Muscle layer of duodenum (tissue), 2 donors: Measurements from ENCODE around the gene KRT86.

Experiments
- H3K27ac ChIP-seq: one replicate; pipeline ENCODE4 v1.7.0; 2013; ENCODE audit warnings: mild to moderate bottlenecking, low read length
- H3K27me3 ChIP-seq: one replicate; pipeline ENCODE4 v1.7.0; 2013; ENCODE audit warnings: low read depth, mild to moderate bottlenecking, control low read depth, low read length
- H3K36me3 ChIP-seq, 2 donors: one replicate each; pipeline ENCODE4 v1.7.0; 2013; ENCODE audit warnings: low read length in 2 of 2, control low read depth in 1 of 2, mild to moderate bottlenecking in 1 of 2; ENCODE audit not compliant: insufficient read depth in 2 of 2, control insufficient read depth in 1 of 2
- H3K4me1 ChIP-seq, 2 donors: one replicate each; pipeline ENCODE4 v1.7.0; 2013; ENCODE audit warnings: low read length in 2 of 2, mild to moderate bottlenecking in 2 of 2, control low read depth in 1 of 2, moderate library complexity in 1 of 2; ENCODE audit not compliant: insufficient read depth in 2 of 2, control insufficient read depth in 1 of 2
- H3K4me3 ChIP-seq, 2 donors: one replicate each; pipeline ENCODE4 v1.7.0; 2013; ENCODE audit warnings: low read length in 2 of 2, low read depth in 1 of 2, mild to moderate bottlenecking in 1 of 2
- H3K9me3 ChIP-seq, 2 donors: one replicate each; pipeline ENCODE4 v1.7.0; 2013; ENCODE audit warnings: low read length in 2 of 2, control low read depth in 1 of 2, mild to moderate bottlenecking in 1 of 2; ENCODE audit not compliant: control insufficient read depth in 1 of 2
- donor health status: healthy.

The KRT86 gene

DNA sequence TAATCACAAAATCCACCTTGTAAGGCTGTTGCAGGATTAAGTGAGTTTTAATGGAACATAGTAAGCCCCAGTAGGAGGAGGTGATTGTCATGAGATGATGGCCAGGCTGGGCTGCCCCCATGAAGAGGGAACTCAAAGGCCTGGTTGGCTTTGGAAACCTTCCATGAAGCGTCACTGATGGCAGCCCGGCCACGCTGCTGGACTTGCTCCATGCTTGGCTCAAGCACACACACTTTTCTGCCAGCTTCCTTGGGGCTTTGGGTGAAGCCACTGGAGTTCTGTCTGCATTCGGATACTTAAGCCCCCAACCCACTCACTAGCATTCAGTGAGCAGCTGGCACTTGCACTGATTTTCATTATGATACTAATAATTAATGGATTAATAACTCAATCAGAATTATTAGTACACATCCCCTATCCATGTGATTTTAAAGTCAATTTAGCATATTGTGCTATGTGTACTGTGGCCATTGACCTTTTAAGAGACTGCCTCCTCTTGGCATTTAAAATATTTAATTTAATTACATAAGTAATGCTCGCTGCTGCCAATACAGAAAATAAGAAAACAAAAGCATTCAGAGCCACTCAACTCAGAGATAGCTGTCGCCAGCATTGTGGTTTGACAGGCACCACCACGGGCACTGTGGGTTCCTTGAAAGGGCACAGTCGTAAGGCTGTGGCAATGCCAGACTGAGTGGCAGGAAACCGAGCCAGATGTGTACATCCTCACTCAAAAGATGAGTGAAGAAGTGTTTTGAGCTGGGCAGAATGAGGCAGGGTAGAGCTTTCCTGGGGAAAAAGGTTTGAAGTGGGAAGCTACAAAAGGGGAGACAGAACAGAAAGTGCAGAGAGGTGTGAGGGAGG, 77.0 kb downstream of the KRT86 start:
- H3K4me3 ChIP-seq: no peak overlapping the region
- no peaks in the 10 kb centered on the region for H3K9me3 ChIP-seq
- no peaks in the 10 kb centered on the region for H3K36me3 ChIP-seq
- H3K27me3 ChIP-seq: no peaks in the 10 kb centered on the region
- H3K4me1 ChIP-seq: no peaks in the 10 kb centered on the region
- H3K27ac ChIP-seq: no peak overlapping the region

DNA sequence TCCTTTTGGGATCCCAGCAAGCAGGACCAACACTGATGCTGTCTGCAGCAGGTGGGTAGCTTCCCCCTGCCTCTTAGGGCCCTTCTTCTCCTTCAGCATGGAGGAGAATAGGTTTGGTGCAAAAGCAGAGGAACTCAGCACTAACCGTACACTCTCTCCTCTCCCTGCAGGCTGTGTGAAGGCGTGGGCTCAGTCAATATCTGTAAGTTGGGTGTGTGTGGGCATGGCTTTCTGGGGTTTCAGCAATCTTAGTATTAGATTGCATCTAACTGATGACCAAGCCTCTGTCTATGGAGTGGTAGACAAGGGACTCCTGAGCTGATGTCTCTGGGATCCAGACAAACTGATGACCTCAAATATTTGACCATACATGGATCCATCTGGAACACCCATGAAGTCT, 78.5 kb downstream of the KRT86 start:
- no peak overlapping the region for H3K4me3 ChIP-seq
- no peaks in the 10 kb centered on the region for H3K36me3 ChIP-seq
- H3K9me3 ChIP-seq: no peaks in the 10 kb centered on the region
- no peaks in the 10 kb centered on the region for H3K27me3 ChIP-seq
- no peak overlapping the region for H3K27ac ChIP-seq
- H3K4me1 ChIP-seq: no peaks in the 10 kb centered on the region

DNA sequence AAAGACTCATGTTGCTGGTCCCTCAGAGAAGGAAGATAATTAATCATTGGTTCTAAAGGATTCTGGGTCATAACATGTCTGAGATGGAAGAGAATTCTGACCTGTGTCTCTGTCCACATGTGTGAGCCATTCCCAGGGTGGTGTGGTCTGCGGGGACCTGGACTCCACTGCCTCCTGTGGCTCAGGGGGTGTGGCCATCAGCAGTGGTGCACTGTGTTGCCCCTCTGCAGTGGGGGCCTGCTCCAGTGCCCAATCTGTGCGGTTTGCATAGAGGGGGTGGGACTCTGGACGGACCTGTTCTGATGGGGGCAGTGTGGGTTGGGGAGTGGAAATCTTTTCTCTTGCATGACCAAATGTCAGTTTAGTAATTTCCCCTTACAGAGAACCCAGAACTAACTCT, 79.3 kb downstream of the KRT86 start:
- H3K27ac ChIP-seq: no peak overlapping the region
- no peaks in the 10 kb centered on the region for H3K27me3 ChIP-seq
- no peaks in the 10 kb centered on the region for H3K4me1 ChIP-seq
- H3K4me3 ChIP-seq: no peak overlapping the region
- H3K36me3 ChIP-seq: no peaks in the 10 kb centered on the region
- H3K9me3 ChIP-seq: no peaks in the 10 kb centered on the region

DNA sequence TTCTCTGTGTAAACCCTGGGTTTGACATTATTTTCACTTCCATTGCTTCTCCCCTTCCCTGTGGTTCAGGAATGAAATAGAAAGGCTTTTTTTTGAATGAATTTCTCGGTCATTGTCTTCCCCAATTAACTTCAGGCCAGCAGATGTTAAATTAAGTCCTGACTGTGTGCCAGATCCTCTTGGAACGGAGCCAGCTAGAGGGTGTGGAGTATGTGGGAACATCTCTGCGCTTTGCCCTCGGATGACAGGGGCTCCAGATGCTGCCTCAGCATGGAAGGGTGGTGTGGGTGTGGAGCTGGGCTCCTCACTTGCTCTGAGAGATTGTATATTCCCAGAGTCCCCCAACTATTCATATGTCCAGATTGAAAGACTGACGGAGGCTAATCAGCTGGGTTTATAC, 79.8 kb downstream of the KRT86 start:
- no peaks in the 10 kb centered on the region for H3K36me3 ChIP-seq
- no peak overlapping the region for H3K4me3 ChIP-seq
- H3K4me1 ChIP-seq: no peaks in the 10 kb centered on the region
- no peaks in the 10 kb centered on the region for H3K9me3 ChIP-seq
- H3K27me3 ChIP-seq: no peaks in the 10 kb centered on the region
- no peak overlapping the region for H3K27ac ChIP-seq

DNA sequence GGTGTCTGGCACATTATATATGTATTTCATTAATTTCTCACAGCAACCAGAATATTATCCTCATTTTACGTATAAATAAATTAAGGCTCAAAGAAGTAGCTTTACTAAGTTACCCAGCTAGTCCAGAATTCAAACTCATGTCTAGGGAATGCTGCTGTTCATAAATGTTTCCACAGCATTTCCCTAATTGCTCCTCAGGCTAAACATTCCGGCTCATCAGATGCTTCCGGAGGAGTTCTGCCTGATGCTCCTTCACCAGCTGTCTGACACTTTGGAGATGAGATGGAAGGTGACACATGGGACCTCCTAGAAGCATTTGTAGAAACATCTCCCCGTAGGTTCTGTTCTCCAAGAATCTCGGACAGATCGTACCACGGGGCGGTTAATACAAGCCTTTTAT, 80.7 kb downstream of the KRT86 start:
- Histone ChIP-seq H3K9me3 (no peaks in the 10 kb centered on the region), H3K27me3 (no peaks in the 10 kb centered on the region), H3K4me3 (no peak overlapping the region), H3K36me3 (no peaks in the 10 kb centered on the region), H3K27ac (no peak overlapping the region), H3K4me1 (no peaks in the 10 kb centered on the region)

DNA sequence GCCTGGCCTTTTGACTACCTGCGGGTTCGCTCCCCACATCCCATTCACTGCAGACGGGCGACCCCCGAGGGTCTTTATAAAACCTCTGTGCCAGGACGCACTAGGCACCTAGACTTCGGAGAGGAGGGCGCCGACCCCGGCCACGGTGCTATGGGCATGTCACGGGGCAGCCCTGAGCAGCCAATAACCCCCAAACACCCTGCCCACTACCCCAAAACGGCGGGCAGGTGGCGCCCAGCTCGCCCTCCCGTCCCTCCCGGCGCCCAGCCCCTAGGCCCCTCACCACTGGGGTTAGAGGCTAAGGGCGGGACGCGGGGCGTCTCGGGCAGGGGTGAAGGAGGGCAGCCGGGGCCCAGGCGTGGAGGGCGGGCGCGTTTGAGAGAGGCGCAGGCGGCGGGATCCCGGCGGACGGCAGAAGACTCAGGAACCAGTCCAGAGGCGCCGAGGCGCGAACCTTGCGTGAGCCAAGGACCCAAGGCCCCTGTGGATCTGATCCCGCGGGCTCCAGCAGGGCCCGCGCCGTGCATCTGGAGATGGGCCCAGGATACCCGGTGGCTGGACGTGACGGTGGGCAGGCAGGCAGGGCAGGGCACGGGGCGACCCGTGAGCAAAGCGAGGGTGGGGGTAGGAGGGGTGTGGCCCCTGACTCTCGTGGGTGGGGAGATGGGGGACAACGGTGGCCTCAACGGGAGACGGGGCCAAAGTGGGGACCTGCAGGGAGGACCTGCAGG, 81.8 kb downstream of the KRT86 start:
- Histone ChIP-seq H3K27ac (no peak overlapping the region), H3K4me1 (no peaks in the 10 kb centered on the region), H3K36me3 (no peaks in the 10 kb centered on the region), H3K27me3 (no peaks in the 10 kb centered on the region), H3K4me3 (no peak overlapping the region), H3K9me3 (no peaks in the 10 kb centered on the region)

DNA sequence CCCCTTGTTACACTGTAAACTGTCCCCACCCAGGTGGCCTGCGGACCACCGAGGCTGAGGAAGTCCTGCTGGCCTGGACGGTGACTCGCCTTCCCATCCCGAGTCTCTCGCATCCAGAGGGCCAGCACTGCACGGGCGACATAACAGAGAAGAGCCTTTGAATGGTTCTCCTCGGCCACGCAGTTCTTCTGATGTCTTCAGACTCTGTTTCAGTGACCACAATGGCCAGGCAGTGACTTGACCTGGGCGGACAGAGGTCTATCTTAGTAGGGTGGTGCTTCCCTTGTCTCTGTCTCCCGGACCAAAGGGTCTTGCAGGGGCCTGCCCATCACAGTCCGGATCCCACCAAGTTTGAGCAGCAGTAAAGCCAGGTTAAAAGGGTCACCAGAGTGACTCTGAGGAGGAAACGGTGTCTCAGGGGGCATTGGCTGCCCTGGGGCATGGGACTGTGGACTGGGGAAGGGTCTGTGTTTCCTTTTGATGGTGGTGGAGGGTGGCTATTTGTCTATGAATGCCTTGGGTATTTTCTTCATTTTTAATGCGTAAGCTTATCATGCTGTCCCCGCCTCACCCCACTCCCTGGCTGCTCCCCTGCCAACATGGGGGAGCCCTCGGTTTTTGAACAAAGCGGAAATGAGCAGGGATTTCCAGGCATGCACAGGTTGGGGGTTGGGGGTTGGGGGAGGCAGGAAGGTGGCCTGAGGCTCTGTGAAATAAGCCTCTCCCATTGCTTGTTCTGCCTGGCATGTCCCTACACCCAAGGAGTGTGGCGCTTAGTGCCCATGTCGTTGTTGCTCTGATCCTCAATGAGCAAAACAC, 82.5 kb downstream of the KRT86 start:
- Histone ChIP-seq H3K9me3 (no peaks in the 10 kb centered on the region), H3K36me3 (no peaks in the 10 kb centered on the region), H3K27me3 (no peaks in the 10 kb centered on the region), H3K27ac (no peak overlapping the region), H3K4me1 (no peaks in the 10 kb centered on the region), H3K4me3 (no peak overlapping the region)
